ENCODE results near the gene SLC4A4. TPM values are rescaled to one million over a fixed set of nuclear protein-coding genes. Genes with fewer than 3 reads are reported as not detected.

The SLC4A4 gene
- total RNA-seq, 1 donor: 13.0 TPM

DNA sequence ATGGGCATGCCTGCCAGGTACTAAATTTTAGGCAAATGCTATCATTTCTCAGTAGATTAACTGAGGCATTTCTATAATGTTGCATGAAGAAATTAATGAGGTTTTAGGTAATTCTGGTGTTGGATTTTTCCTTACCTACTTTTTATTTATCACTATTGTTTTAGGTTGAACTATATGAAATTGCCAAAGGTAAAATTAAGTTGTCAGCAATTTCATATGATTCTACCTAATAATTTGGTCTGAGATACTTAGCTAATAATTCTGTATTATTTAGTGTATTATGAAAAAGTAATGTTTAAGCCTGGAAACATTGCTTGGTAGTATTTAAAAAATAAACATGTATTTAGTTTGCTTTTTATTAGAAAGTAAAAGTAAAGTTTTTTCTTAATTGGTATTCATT, 22.7 kb downstream of the SLC4A4 start:
- no peak overlapping the region for H2AFZ ChIP-seq (ENCODE audit: low read length)
- H3K79me2 ChIP-seq (ENCODE audit: insufficient read depth, low read length): no peaks in the 10 kb centered on the region
- TF ChIP-seq, protein P1, sequence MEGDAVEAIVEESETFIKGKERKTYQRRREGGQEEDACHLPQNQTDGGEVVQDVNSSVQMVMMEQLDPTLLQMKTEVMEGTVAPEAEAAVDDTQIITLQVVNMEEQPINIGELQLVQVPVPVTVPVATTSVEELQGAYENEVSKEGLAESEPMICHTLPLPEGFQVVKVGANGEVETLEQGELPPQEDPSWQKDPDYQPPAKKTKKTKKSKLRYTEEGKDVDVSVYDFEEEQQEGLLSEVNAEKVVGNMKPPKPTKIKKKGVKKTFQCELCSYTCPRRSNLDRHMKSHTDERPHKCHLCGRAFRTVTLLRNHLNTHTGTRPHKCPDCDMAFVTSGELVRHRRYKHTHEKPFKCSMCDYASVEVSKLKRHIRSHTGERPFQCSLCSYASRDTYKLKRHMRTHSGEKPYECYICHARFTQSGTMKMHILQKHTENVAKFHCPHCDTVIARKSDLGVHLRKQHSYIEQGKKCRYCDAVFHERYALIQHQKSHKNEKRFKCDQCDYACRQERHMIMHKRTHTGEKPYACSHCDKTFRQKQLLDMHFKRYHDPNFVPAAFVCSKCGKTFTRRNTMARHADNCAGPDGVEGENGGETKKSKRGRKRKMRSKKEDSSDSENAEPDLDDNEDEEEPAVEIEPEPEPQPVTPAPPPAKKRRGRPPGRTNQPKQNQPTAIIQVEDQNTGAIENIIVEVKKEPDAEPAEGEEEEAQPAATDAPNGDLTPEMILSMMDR (IDR thresholded peaks at IDR 0.05; ENCODE audit: extremely low read depth, low read depth, low read length): no peak
- H3K4me3 ChIP-seq (ENCODE audit: insufficient read depth, low read length): no peak overlapping the region
- H3K4me1 ChIP-seq (ENCODE audit: insufficient read depth, low read length): no peaks in the 10 kb centered on the region
- H3K27me3 ChIP-seq (ENCODE audit: insufficient read depth, low read length): no peaks in the 10 kb centered on the region
- H3K9me3 ChIP-seq (ENCODE audit: low read depth, low read length): no peaks in the 10 kb centered on the region
- peaks cover 13% of the 10 kb centered on the region for H3K36me3 ChIP-seq (ENCODE audit: insufficient read depth, low read length)
- H3K4me2 ChIP-seq (ENCODE audit: insufficient read depth, low read length): no peak overlapping the region
- no peak overlapping the region for H3K27ac ChIP-seq (ENCODE audit: low read depth, low read length)
- DNase-seq (ENCODE audit: insufficient read length, low spot score, missing footprints): no peak
- H4K20me1 ChIP-seq (ENCODE audit: insufficient read depth, low read length): no peaks in the 10 kb centered on the region

DNA sequence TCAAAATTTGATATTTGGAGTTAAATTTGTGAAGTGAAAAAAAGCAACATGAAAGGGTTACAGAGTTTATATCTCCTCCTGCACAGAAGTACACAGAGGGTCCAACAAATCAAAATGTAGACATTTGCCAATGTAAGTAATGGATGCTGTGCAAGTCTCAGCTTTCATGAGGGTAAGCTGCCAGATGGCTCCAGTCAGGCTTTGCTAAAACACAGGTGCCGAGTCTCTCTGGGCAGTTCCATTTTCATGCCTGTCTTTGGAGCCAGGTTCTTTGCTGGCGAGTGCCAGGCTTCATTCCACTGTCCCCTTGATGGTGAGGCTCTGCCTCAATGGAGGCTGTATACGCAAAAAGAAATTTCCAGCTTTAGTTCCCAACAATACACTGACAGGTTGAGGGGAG, 27.9 kb downstream of the SLC4A4 start:
- Histone ChIP-seq H3K79me2 (ENCODE audit: insufficient read depth, low read length) (no peaks in the 10 kb centered on the region), H3K4me3 (ENCODE audit: insufficient read depth, low read length) (no peak overlapping the region), H2AFZ (ENCODE audit: low read length) (no peak overlapping the region), H3K9me3 (ENCODE audit: low read depth, low read length) (no peaks in the 10 kb centered on the region), H3K36me3 (ENCODE audit: insufficient read depth, low read length) (peaks cover 7% of the 10 kb centered on the region), H3K4me2 (ENCODE audit: insufficient read depth, low read length) (no peak overlapping the region), H4K20me1 (ENCODE audit: insufficient read depth, low read length) (no peaks in the 10 kb centered on the region), H3K27ac (ENCODE audit: low read depth, low read length) (no peak overlapping the region), H3K4me1 (ENCODE audit: insufficient read depth, low read length) (no peaks in the 10 kb centered on the region), H3K27me3 (ENCODE audit: insufficient read depth, low read length) (no peaks in the 10 kb centered on the region)
- no peak for DNase-seq (ENCODE audit: insufficient read length, low spot score, missing footprints)
- TF ChIP-seq, protein P1 (IDR thresholded peaks at IDR 0.05; ENCODE audit: extremely low read depth, low read depth, low read length): no peak

DNA sequence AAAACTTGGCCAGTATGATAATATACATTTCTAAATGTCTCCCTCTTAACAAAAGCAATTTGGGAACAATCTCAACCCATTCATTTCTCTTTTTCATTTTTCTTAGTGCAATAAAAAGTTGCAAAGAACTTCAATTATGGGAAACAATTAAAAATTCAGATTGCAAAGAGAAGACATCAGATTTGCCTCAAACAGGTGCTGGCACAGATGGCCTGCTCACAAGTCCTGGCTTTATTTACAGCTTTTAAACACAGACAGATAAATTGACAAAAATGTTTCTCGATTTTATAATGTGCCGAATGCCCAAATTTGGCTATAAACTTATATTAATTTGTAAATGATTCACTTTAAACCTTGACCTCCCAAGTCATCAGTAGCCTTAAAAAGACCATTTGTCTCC, 28.7 kb downstream of the SLC4A4 start:
- Histone ChIP-seq H4K20me1 (ENCODE audit: insufficient read depth, low read length) (no peaks in the 10 kb centered on the region), H3K4me1 (ENCODE audit: insufficient read depth, low read length) (no peaks in the 10 kb centered on the region), H3K36me3 (ENCODE audit: insufficient read depth, low read length) (peaks cover 7% of the 10 kb centered on the region), H3K27me3 (ENCODE audit: insufficient read depth, low read length) (no peaks in the 10 kb centered on the region), H3K4me3 (ENCODE audit: insufficient read depth, low read length) (no peak overlapping the region), H2AFZ (ENCODE audit: low read length) (no peak overlapping the region), H3K4me2 (ENCODE audit: insufficient read depth, low read length) (no peak overlapping the region), H3K79me2 (ENCODE audit: insufficient read depth, low read length) (no peaks in the 10 kb centered on the region), H3K27ac (ENCODE audit: low read depth, low read length) (no peak overlapping the region), H3K9me3 (ENCODE audit: low read depth, low read length) (no peaks in the 10 kb centered on the region)
- TF ChIP-seq, protein P1 (IDR thresholded peaks at IDR 0.05; ENCODE audit: extremely low read depth, low read depth, low read length): no peak
- DNase-seq (ENCODE audit: insufficient read length, low spot score, missing footprints): no peak

DNA sequence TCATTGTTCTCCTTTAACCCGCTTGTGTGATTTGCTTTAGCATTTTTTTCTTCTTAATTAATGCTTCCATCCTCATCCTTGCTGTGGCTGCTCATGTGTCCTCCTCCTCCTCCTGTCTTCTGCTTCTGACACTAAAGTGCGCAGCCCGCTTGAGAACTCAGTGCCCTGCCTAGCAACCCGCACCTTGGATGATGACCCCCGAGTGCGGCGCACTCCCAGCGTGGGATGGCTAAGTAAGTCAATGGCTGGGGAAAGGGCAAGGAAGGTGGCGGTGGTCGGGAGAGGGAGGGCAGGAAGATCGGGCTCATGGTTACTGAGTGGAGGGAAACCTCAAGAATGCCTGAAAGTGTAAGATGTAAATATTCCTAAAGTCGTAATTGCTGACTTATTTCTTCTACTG, 30.1 kb downstream of the SLC4A4 start:
- no peak for DNase-seq (ENCODE audit: insufficient read length, low spot score, missing footprints)
- Histone ChIP-seq H2AFZ (ENCODE audit: low read length) (no peak overlapping the region), H3K4me1 (ENCODE audit: insufficient read depth, low read length) (no peaks in the 10 kb centered on the region), H3K4me3 (ENCODE audit: insufficient read depth, low read length) (no peak overlapping the region), H3K27me3 (ENCODE audit: insufficient read depth, low read length) (no peaks in the 10 kb centered on the region), H4K20me1 (ENCODE audit: insufficient read depth, low read length) (no peaks in the 10 kb centered on the region), H3K9me3 (ENCODE audit: low read depth, low read length) (no peaks in the 10 kb centered on the region), H3K27ac (ENCODE audit: low read depth, low read length) (no peak overlapping the region), H3K4me2 (ENCODE audit: insufficient read depth, low read length) (no peak overlapping the region), H3K79me2 (ENCODE audit: insufficient read depth, low read length) (no peaks in the 10 kb centered on the region), H3K36me3 (ENCODE audit: insufficient read depth, low read length) (peaks cover 4% of the 10 kb centered on the region)
- TF ChIP-seq, protein P1 (IDR thresholded peaks at IDR 0.05; ENCODE audit: extremely low read depth, low read depth, low read length): no peak
